ENCODE measurements around the gene CSRNP3.

The CSRNP3 gene

DNA sequence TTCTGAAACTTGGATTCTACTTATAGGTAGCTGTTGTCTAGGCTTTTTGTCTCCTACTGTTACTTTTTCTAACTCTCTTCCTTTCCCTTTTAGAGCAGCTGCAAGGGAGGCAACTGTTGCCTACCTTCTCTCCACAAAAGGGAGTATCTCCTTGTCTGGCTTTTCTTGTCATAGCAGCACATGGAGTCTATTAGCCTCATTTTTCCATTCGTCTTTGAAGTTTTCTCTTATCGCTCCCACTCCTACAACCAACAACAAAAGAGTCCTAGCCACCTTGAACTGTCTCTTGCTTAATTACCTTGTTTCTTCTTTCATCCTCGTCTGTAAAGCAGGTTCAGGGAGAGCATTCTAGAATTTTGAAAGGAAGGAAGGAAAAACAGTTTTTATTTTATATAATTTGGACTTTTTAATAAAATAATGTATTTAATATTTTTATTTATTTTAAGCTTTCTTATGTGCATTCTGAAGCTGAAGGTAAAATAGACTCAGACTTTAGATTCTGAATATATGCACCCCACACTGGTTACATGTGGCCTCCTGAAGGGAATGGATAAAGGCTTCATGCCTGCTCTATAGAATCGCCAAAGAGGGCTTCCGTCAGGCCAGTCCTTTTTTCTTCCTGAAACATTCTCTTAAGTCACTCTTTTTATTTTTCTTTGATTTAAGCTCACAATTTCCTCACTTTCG lies 154.4 kb downstream of the CSRNP3 start:
- FAIRE-seq (no peak), DNase-seq (ENCODE audit: insufficient read length) (no peak)
- TF ChIP-seq TAF1 (IDR thresholded peaks at IDR 0.05; ENCODE audit: borderline replicate concordance, low read depth, low read length) (no peak), POLR2A (IDR thresholded peaks at IDR 0.05; ENCODE audit: low read depth, low read length) (no peak), POLR2AphosphoS5 (IDR thresholded peaks at IDR 0.05; ENCODE audit: low read depth, low read length) (no peak)

DNA sequence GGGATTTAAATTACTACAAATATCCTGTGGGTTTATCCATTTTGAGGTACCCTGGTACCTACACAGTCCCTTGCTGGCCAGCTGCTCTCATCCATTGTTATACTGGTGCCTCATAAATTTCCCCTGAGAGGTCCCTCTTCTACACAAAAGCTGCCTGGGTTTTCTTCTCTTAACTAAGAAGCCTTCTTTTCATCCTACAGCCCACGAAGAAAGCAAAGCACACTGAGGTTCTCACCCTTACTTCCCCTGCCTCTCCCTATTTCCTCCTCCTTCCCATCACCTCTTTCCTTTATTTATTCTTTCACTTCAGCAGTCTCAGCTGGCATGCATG lies 154.9 kb downstream of the CSRNP3 start:
- DNase-seq (ENCODE audit: insufficient read length) (no peak), FAIRE-seq (no peak)
- TF ChIP-seq POLR2AphosphoS5 (IDR thresholded peaks at IDR 0.05; ENCODE audit: low read depth, low read length): no peak
- TF ChIP-seq POLR2A (IDR thresholded peaks at IDR 0.05; ENCODE audit: low read depth, low read length): no peak
- no peak for TF ChIP-seq TAF1 (IDR thresholded peaks at IDR 0.05; ENCODE audit: borderline replicate concordance, low read depth, low read length)

DNA sequence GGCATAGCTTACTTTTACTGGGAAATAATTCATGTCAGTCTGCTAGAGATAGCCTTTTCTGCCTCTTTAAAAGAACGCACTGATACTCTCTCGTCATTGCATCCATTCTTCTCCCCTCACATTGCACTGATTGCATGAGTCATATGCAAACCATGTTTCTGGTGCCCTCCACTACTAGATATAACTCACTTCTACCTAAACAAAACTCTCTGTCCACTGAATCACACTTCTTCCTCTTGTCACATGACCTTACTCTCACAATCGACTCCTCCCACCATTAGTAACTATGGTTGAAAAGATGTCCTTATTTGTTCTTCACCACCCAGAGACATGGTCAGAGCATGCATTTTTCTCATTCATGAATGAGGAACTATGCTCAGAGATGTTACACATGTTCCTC lies 158.0 kb downstream of the CSRNP3 start:
- DNase-seq (ENCODE audit: insufficient read length) (no peak), FAIRE-seq (peak; percentile 38)
- TF ChIP-seq POLR2A (IDR thresholded peaks at IDR 0.05; ENCODE audit: low read depth, low read length): no peak
- no peak for TF ChIP-seq POLR2AphosphoS5 (IDR thresholded peaks at IDR 0.05; ENCODE audit: low read depth, low read length)
- no peak for TF ChIP-seq TAF1 (IDR thresholded peaks at IDR 0.05; ENCODE audit: borderline replicate concordance, low read depth, low read length)

DNA sequence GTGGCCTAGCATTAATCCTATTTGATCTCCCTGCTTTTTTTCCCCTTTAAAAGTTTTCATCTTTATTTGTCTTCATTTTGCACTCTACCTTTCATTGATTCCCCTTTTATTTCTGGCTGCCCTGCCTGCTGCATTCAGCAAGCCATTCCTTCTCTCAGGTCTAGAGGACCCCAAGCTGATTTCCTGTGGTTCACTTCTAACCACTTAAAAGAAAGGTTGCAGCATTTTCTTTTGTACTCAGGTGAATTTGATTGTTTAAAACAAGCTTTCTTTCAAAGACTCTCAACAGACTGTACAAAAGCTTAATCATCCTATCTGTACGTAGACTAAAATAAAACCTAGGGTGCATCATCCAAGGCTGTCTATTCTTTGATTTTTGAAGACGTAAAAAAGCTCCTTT lies 160.3 kb downstream of the CSRNP3 start:
- FAIRE-seq: no peak

DNA sequence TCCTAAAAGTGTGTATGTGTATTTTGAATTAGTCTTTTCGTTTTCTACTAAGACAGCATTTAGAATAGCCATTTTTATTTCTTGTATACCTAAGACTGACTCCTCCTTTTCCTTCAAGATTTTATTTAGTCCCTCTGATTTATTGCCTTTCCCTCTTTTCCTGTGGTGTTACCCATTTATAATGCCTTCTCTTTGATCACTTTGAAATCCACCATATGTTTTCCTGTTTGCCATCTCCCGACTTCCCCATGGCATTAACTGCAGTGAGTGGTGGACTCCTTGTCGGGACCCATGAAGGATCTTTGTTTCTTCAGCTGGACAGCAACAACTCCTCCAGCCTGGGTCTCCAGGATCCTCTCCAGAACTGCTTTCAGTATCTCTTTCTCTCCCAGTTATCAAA lies 160.7 kb downstream of the CSRNP3 start:
- TF ChIP-seq POLR2AphosphoS5 (IDR thresholded peaks at IDR 0.05; ENCODE audit: low read depth, low read length) (no peak), TAF1 (IDR thresholded peaks at IDR 0.05; ENCODE audit: borderline replicate concordance, low read depth, low read length) (no peak), POLR2A (IDR thresholded peaks at IDR 0.05; ENCODE audit: low read depth, low read length) (no peak)
- DNase-seq (ENCODE audit: insufficient read length): no peak
- no peak for FAIRE-seq

More for the DNA sequence above, 160.3 kb downstream of the CSRNP3 start:
- no peak for DNase-seq (ENCODE audit: insufficient read length)
- no peak for TF ChIP-seq POLR2AphosphoS5 (IDR thresholded peaks at IDR 0.05; ENCODE audit: low read depth, low read length)

DNA sequence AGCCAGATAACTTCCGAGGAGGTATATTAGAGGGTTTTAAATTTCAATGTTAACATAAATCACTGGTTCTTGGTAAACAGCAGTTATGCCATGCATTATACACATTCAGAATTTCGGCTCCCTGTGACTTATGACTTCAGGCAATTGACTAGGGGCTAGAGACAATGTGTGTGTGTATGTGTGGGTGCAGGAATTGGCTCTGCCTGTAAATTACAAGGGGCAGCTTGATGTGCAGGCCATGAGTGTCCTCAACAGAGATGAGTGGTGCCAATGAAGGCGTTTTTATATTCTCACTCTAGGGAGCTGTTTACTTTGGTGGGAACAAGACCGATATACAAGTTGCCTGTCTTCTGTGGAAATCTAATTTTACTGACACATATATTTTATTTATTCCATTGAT lies 161.6 kb downstream of the CSRNP3 start:
- TF ChIP-seq POLR2A (IDR thresholded peaks at IDR 0.05; ENCODE audit: low read depth, low read length) (no peak), TAF1 (IDR thresholded peaks at IDR 0.05; ENCODE audit: borderline replicate concordance, low read depth, low read length) (no peak), POLR2AphosphoS5 (IDR thresholded peaks at IDR 0.05; ENCODE audit: low read depth, low read length) (no peak)
- FAIRE-seq (no peak), DNase-seq (ENCODE audit: insufficient read length) (no peak)

DNA sequence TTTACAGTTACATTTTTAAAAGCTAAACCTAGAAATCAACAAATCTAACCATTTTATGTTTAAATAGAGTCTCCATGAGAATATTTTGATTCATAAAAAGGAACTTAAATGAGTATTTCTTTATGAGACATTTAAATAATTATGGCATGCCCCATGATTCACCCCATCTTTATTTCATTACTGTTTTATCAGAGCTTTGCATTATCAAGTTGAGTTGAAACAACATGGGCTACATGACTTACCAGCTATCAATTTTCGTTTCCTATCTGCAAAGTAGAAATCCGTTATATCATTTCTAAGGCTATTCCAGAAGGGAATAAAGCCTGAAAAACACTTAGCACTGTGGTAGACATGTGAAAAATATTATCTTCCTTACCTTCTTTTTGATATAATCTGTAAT lies 163.1 kb downstream of the CSRNP3 start:
- TF ChIP-seq POLR2A (IDR thresholded peaks at IDR 0.05; ENCODE audit: low read depth, low read length): no peak
- FAIRE-seq (no peak), DNase-seq (ENCODE audit: insufficient read length) (no peak)

DNA sequence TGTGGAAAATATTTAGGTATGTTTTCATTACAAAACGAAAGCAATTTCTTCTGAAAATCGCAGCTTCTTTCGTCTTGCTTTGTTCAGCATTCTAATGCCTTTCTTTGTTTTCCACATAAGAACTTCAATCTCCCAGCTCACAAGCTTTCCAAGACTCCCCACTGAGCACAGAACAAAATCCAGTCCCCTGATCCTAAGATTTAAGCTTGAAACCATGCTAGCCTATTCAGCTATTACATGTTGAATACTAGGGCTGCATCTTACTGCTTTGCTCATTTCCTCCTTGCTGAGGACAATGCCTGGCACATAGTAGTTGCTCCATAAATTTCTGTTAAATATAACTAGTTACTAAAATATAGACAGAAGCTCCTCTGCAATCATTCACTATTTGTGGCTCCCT lies 163.9 kb downstream of the CSRNP3 start:
- no peak for DNase-seq (ENCODE audit: insufficient read length)
- FAIRE-seq: no peak

DNA sequence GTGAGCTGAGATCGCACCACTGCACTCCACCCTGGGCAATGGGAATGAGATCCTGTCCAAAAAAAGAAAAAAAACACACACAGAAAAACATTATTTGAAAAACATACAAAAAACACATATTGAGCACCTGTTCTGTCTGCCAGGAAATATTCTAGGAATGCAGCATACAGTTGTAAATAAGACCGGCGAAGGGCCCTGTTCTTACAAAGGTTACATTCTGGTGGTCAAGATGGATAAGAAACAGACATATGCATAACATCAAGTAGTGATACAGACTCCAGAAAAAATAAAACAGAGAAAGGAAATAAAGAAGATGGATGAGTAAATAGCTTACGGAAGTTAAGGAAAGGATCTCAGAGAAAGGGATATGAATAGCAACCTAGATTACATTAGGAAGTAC lies 164.8 kb downstream of the CSRNP3 start:
- DNase-seq (ENCODE audit: insufficient read length) (no peak), FAIRE-seq (no peak)
- TF ChIP-seq POLR2A (IDR thresholded peaks at IDR 0.05; ENCODE audit: low read depth, low read length) (no peak), POLR2AphosphoS5 (IDR thresholded peaks at IDR 0.05; ENCODE audit: low read depth, low read length) (no peak), TAF1 (IDR thresholded peaks at IDR 0.05; ENCODE audit: borderline replicate concordance, low read depth, low read length) (no peak)

More for the DNA sequence above, 163.9 kb downstream of the CSRNP3 start:
- no peak for TF ChIP-seq TAF1 (IDR thresholded peaks at IDR 0.05; ENCODE audit: borderline replicate concordance, low read depth, low read length)
- TF ChIP-seq POLR2A (IDR thresholded peaks at IDR 0.05; ENCODE audit: low read depth, low read length): no peak
- TF ChIP-seq POLR2AphosphoS5 (IDR thresholded peaks at IDR 0.05; ENCODE audit: low read depth, low read length): no peak

DNA sequence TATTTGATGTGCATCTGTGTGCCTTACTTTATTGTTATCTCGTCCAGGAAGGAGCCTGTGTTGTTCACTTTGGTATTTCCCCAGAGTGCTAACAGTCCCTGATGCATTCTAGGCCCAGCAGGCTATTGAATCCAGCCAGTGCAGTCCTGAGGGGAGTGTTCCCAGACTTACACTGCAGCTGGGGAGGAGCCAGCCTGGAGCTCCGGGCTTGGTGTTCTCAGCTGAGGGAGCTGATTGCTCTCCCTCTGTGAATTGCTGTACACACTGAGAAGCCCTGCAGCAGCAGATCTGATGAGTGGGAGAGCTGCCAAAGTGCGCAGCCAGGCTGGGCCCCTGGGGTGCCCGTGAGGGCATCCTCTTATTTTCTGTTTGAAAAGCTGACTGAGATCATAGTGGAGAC lies 165.4 kb downstream of the CSRNP3 start:
- no peak for FAIRE-seq
- no peak for DNase-seq (ENCODE audit: insufficient read length)
- TF ChIP-seq POLR2A (IDR thresholded peaks at IDR 0.05; ENCODE audit: low read depth, low read length) (no peak), TAF1 (IDR thresholded peaks at IDR 0.05; ENCODE audit: borderline replicate concordance, low read depth, low read length) (no peak), POLR2AphosphoS5 (IDR thresholded peaks at IDR 0.05; ENCODE audit: low read depth, low read length) (no peak)

DNA sequence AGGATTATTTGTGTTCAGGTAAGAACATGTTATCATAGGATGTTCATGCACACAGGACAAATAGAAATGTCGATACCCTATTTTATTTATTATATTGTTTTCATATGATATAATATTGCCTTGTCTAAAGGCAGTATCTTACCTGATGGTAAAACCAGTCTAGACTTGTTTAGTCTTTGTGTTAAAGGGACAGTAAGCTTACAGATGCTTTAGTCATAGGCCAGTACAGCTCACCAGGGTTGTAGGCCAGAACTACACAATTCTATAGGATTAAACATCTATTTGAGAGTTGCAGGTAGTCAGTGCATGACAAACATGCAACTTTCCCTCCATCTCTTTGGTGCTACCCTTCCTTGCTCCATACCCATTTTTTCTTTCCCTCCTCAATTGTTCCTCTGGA lies 166.0 kb downstream of the CSRNP3 start:
- TF ChIP-seq POLR2AphosphoS5 (IDR thresholded peaks at IDR 0.05; ENCODE audit: low read depth, low read length) (no peak), TAF1 (IDR thresholded peaks at IDR 0.05; ENCODE audit: borderline replicate concordance, low read depth, low read length) (no peak), POLR2A (IDR thresholded peaks at IDR 0.05; ENCODE audit: low read depth, low read length) (no peak)
- FAIRE-seq (no peak), DNase-seq (ENCODE audit: insufficient read length) (no peak)

DNA sequence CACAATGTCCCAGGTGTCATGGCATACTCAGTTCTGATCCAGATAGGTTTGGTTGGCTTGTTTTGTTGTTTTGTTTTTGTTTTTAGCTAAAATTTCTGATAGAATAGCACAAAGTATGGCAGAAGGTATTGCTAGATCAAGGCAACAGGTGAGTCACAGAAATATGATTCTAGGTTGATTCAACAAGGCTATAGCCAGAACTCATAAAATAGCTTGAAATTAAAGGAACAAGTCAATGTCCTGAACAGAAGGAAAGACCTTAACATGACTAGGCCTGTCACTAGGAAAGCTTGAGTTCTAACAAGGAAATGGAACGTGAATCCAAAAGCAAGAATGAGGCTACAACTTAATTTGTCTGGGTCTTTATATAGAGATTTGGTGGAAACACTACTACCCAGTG lies 167.5 kb downstream of the CSRNP3 start:
- DNase-seq (ENCODE audit: insufficient read length): no peak
- TF ChIP-seq POLR2AphosphoS5 (IDR thresholded peaks at IDR 0.05; ENCODE audit: low read depth, low read length) (no peak), TAF1 (IDR thresholded peaks at IDR 0.05; ENCODE audit: borderline replicate concordance, low read depth, low read length) (no peak), POLR2A (IDR thresholded peaks at IDR 0.05; ENCODE audit: low read depth, low read length) (no peak)
- no peak for FAIRE-seq

DNA sequence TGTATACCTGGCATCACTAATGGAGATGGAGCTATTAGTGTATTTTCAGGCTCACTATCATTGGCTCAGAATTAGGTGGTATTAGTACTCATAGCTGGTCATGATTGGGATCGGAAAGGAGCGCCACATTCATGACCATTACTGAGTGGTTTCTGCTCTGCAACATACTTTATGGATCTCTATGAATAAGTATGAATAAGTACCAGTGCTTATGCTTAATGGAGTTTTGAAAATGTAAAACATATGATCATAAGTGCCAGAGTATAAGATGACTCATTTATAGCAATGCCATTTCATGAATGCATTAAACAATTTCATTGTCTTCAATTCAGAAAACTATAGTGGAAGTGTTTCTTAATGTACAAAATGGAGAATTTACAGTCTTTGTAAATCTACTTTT lies 167.9 kb downstream of the CSRNP3 start:
- TF ChIP-seq TAF1 (IDR thresholded peaks at IDR 0.05; ENCODE audit: borderline replicate concordance, low read depth, low read length) (no peak), POLR2AphosphoS5 (IDR thresholded peaks at IDR 0.05; ENCODE audit: low read depth, low read length) (no peak), POLR2A (IDR thresholded peaks at IDR 0.05; ENCODE audit: low read depth, low read length) (no peak)
- no peak for FAIRE-seq
- no peak for DNase-seq (ENCODE audit: insufficient read length)
